Suppressor macrophage treated with lipopolysaccharide for 4 hours (primary cell): Measurements from ENCODE around the gene COL4A2.
A peak's percentile ranks its signal among the peaks of the same experiment; 100 is the strongest.

Experiments used
- DNase-seq: peaks from one replicate; pipeline ENCODE4 v3.0.0-alpha.2; 2020

The COL4A2 gene

DNA sequence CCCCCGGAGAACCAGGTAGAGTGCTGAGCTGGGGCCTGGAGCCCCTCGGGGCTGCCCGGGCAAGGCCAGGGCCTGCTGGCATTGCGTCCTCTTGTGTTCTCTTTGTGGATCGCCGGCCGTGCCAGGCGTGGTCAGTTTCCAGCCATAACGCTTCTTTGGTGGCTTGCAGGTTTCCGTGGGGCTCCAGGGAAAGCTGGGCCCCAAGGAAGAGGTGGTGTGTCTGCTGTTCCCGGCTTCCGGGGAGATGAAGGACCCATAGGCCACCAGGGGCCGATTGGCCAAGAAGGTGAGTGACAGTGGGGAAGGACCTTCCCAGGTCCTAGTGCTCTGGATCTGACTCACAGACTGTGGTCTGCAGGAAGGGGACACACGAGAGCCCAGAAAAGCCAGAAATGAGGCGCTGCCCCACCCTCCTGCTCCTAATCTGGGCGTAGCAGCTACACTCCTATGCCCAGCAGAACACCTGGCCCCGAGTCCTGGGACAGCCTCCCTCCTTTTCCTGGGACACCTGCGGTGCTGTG is 197.0 kb downstream of the COL4A2 start:
- no peak for DNase-seq

DNA sequence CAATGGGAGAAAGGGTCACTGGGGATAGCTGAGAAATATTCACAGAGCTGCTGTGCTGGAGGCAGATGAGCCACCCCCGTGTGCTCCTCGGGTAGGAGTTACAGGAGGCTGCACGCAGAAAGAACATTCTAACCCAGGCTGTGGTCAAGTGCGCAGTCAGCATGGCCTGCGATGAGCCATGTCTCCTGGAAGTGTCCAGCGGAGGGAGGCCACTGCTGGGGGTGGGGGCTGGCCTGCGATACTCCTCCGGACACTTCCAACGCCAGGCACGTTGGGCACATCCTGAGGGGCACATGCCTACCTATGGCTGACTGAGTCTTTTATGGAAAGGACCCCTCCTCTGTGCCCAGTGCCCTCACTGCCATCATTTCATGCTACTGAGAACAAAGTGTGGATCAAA is 198.5 kb downstream of the COL4A2 start:
- no peak for DNase-seq

- DNase-seq = no peak
Measured at GRCh38 chr13:110506396-110506795, 199.3 kb downstream of the COL4A2 start.

DNA sequence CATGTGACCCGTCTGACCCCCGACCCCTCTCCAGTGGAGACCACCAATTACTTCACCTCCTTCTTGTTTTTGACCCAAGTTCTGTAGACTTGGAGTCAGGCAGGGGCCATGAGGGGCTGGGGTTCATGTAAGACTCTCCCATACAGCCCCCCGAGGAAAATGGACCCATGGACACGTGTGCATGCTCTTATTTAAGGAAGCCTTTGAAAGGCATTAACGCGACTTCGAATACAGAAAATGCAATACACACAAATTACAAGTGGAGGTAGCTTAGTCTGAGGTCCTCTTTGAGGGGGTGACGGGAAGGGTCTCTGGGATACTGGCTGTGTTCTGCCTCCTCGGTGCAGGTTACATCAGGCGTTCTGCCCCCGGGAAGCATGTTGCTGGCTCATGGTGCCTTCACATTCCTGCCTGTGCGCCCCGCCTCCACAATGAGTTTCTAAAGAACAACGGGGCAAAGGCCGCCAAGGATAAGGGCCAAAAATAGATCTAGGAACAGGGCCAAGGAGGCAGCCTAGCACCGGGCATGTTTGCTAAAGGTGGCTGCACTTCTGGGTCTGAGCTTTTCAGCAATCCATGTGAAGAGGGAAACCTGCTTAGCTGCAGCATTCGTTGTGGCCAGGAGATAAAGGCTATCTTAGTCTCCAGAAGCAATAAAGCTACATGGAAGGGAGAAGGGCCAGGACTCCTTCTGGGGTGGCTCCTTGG is 199.9 kb downstream of the COL4A2 start:
- DNase-seq = no peak

GRCh38 chr13:110507678-110508381 is 200.7 kb downstream of the COL4A2 start:
- DNase-seq = no peak

DNA sequence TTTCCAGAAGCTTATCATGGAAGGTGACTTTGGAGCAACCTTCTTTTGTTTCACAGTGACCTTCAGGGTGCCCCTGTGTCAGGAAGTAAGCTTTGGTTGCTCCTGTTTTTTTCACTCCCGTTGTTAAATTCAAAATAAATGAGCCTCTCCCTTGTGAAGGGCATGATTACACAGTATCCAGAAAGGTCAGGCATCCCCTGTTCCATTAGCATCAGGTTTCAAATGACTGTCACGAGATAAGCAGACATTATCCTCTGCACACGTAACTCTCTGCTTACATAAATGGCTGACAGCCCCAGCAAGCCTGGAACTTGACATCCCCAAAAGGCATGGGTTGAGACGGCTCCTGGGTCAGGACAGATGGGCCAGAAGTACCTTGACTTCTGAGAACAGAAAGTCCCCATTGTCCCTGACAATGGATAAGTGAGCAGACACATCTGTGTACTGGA is 202.4 kb downstream of the COL4A2 start:
- DNase-seq = no peak

GRCh38 chr13:110509971-110510786 is 203.1 kb downstream of the COL4A2 start:
- DNase-seq = peak; percentile 63

GRCh38 chr13:110511509-110512181 is 204.6 kb downstream of the COL4A2 start:
- no peak for DNase-seq

- no peak for DNase-seq
Measured at GRCh38 chr13:110512198-110512740, 205.2 kb downstream of the COL4A2 start.

- no peak for DNase-seq
Measured at GRCh38 chr13:110516500-110516899, 209.4 kb downstream of the COL4A2 start.

DNA sequence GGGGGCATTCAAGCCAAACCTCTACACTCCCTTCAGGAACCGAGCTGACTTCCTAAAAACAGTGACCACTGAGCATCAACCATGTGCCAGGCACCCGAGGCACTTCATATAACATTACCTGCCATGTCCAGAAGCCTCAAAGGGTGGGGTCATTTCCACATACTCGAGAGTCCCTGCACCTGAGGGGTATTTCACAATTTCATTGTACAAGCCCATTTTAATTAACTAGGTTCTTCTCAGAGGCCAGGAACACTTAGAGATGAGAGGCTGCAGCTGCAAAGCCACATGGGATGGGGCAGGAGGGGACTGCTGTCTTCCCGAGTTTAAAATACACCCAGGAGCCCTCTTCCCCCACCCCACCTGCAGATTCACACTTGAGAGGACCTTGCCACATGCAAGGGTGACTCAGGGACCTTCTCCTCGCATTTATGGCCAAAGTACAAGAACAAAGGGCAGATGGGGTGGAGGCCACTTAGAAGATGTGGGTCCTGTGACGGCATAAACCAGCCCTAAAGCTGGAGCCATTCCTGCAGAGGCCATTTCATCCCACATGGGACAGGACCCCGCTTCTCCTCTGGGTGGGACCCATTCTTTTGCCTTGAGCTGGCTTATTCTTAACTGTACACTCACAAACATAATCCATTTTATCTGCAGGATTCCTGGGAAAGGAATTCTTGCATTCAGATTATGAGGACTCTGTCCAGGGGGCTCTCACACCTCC is 210.6 kb downstream of the COL4A2 start:
- no peak for DNase-seq

GRCh38 chr13:110518226-110518525 is 211.1 kb downstream of the COL4A2 start:
- DNase-seq = no peak

GRCh38 chr13:110518571-110518970 is 211.5 kb downstream of the COL4A2 start:
- DNase-seq = no peak

GRCh38 chr13:110519046-110519445 is 212.0 kb downstream of the COL4A2 start:
- DNase-seq = no peak

GRCh38 chr13:110519506-110519905 is 212.4 kb downstream of the COL4A2 start:
- DNase-seq = no peak

GRCh38 chr13:110520431-110521295 is 213.6 kb downstream of the COL4A2 start:
- peak; percentile 98 for DNase-seq

DNA sequence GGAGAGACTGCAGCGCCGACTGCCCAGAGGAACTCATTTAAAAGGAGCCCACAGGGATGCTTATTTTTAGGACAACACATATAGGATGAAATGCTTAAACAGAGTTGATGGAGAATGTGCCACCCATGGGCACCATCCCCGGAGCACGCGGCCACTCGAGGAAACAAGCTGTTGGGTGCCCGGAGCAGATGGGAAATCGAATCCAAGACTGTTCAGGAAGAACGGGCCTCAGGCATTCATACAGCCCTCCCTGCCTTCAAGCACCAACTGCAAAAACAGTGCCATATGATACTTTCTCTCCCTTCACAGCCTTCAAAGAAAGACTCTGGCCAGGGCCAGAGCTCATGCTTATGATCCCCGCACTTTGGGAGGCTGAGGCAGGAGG is 214.2 kb downstream of the COL4A2 start:
- no peak for DNase-seq

- peak; percentile 83 for DNase-seq
Measured at GRCh38 chr13:110521946-110522345, 214.9 kb downstream of the COL4A2 start.

DNA sequence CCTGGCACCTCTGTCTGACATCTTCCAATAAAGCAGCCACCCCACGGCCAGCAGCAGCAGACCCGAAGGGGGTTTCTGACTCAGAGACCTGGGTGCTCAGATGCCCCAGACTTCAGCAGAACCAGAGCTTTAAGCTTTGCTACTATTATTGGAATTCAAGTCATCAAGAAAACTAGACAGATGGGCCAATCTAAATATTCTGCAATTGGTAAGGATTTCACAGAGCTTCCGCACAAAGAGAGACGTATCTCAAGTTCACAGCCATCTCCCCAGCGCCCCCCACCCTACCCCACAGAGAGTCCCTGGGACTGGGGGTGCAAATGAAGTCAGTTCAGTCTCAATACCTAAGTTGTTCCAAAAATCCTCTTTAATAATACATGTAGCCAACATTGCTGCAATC is 215.6 kb downstream of the COL4A2 start:
- DNase-seq = no peak

GRCh38 chr13:110523180-110523579 is 216.1 kb downstream of the COL4A2 start:
- no peak for DNase-seq
